ENCODE results near the gene MELK. TPM values are rescaled to one million over a fixed set of nuclear protein-coding genes. Genes with fewer than 3 reads are reported as not detected.
"Not testable (repeated sequence)": the region's sequence is repeated elsewhere in the genome, so short reads cannot be mapped to it uniquely, and the experiment has no call there.

The MELK gene
- total RNA-seq, 1 experiment from 2014 or later, result 87.8 TPM

DNA sequence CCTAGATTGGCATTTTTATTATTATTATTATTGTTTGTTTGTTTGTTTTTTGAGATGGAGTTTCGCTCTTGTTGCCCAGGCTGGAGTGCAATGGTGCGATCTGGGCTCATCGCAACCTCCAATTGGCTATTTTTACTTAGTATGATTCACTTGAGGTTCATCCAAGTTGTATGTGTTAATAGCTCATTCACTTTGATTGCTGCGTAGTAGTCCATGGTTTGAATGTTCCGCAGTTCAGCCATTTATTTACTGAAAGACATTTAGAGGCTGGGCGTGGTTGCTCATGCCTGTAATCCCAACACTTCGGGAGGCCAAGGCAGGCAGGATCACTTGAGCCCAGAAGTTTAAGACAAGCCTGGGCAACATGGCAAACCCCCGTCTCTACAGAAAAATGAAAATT lies 22.6 kb upstream of the MELK start:
- intact Hi-C loops (cut with micrococcal nuclease; ENCODE audit: unreplicated experiment), result loop anchor here (10.0 kb wide), 1 partner anchor 95 kb away; no protein-coding TSS in a partner anchor
- no peak overlapping the region for H3K27ac ChIP-seq (ENCODE audit: low read depth, low read length, poor library complexity, severe bottlenecking)
- H3K4me1 ChIP-seq (ENCODE audit: insufficient read depth, low read length, poor library complexity, severe bottlenecking), result no peaks in the 10 kb centered on the region
- H3K9me3 ChIP-seq (ENCODE audit: low read depth, low read length, poor library complexity, severe bottlenecking), result no peaks in the 10 kb centered on the region
- H3K36me3 ChIP-seq (ENCODE audit: insufficient read depth, low read length, poor library complexity, severe bottlenecking), result no peaks in the 10 kb centered on the region
- DNase-seq (ENCODE audit: low spot score), result no peak
- no peaks in the 10 kb centered on the region for H3K27me3 ChIP-seq (replicated peaks; ENCODE audit: insufficient read depth, low read depth, low read length, poor library complexity)
- TF ChIP-seq, protein P1, sequence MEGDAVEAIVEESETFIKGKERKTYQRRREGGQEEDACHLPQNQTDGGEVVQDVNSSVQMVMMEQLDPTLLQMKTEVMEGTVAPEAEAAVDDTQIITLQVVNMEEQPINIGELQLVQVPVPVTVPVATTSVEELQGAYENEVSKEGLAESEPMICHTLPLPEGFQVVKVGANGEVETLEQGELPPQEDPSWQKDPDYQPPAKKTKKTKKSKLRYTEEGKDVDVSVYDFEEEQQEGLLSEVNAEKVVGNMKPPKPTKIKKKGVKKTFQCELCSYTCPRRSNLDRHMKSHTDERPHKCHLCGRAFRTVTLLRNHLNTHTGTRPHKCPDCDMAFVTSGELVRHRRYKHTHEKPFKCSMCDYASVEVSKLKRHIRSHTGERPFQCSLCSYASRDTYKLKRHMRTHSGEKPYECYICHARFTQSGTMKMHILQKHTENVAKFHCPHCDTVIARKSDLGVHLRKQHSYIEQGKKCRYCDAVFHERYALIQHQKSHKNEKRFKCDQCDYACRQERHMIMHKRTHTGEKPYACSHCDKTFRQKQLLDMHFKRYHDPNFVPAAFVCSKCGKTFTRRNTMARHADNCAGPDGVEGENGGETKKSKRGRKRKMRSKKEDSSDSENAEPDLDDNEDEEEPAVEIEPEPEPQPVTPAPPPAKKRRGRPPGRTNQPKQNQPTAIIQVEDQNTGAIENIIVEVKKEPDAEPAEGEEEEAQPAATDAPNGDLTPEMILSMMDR (conservative IDR thresholded peaks at IDR 0.05; ENCODE audit: low read depth, low read length), result no peak
- TF ChIP-seq EZH2 (IDR thresholded peaks at IDR 0.05; ENCODE audit: borderline replicate concordance, low read depth, low read length, poor library complexity, severe bottlenecking), result no peak
- ChIA-PET CTCF (no interaction called here), POLR2A (ENCODE audit: low non-redundant PET) (no interaction called here)
- H3K4me3 ChIP-seq (ENCODE audit: low read depth, low read length, poor library complexity, severe bottlenecking), result no peak overlapping the region
- no TSS peak for BruUV-seq (replicated peaks)

DNA sequence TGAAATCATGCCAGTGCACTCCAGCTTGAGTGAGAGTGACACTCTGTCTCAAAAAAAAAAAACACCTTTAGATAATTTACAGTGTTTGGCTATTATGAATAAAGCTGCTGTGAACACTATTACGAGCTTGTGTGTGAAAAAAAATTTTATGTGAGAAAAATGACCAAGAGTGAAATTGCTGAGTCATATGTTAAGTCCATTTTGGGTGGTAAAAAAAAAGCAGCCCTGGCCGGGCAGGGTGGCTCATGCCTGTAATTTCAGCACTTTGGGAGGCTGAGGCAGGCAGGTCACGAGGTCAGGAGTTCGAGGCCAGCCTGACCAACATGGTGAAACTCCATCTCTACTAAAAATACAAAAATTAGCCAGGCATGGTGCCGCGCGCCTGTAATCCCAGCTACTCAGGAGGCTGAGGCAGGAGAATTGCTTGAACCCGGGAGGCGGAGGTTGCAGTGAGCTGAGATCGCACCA lies 22.0 kb upstream of the MELK start:
- CTCF ChIA-PET, result interaction anchor here (0.6 kb wide), 1 partner anchor 143 kb away, joined by 3 read pairs; no protein-coding TSS in a partner anchor
- H3K27ac ChIP-seq (ENCODE audit: low read depth, low read length, poor library complexity, severe bottlenecking); H3K27me3 ChIP-seq (replicated peaks; ENCODE audit: insufficient read depth, low read depth, low read length, poor library complexity); H3K4me1 ChIP-seq (ENCODE audit: insufficient read depth, low read length, poor library complexity, severe bottlenecking); BruUV-seq (replicated peaks); H3K9me3 ChIP-seq (ENCODE audit: low read depth, low read length, poor library complexity, severe bottlenecking); H3K4me3 ChIP-seq (ENCODE audit: low read depth, low read length, poor library complexity, severe bottlenecking); H3K36me3 ChIP-seq (ENCODE audit: insufficient read depth, low read length, poor library complexity, severe bottlenecking); POLR2A ChIA-PET (ENCODE audit: low non-redundant PET); DNase-seq (ENCODE audit: low spot score): not testable (repeated sequence)
- intact Hi-C loops (cut with micrococcal nuclease; ENCODE audit: unreplicated experiment), result loop anchor here (10.0 kb wide), 1 partner anchor 96 kb away; no protein-coding TSS in a partner anchor

DNA sequence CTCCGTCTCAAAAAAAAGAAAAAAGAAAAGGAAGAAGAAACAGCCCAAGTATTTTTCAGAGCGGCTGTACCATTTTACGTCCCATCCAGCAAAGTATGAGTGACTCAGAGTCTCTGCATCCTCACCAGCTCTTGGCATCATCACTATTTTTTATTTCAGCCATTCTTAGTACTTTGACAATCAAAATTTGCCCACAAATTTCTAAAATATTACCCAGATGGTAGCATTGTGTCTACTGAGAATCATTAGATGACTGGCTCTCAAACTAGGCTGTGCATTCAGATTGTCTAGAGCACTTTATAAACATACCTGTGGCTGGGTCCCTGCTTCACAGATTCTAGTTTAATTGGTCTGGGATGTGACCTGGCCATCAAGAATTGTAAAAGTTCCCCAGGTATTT lies 21.6 kb upstream of the MELK start:
- no peak for TF ChIP-seq EZH2 (IDR thresholded peaks at IDR 0.05; ENCODE audit: borderline replicate concordance, low read depth, low read length, poor library complexity, severe bottlenecking)
- TF ChIP-seq, protein P1 (conservative IDR thresholded peaks at IDR 0.05; ENCODE audit: low read depth, low read length), result no peak
- no peaks in the 10 kb centered on the region for H3K27me3 ChIP-seq (replicated peaks; ENCODE audit: insufficient read depth, low read depth, low read length, poor library complexity)
- H3K36me3 ChIP-seq (ENCODE audit: insufficient read depth, low read length, poor library complexity, severe bottlenecking), result no peaks in the 10 kb centered on the region
- H3K9me3 ChIP-seq (ENCODE audit: low read depth, low read length, poor library complexity, severe bottlenecking), result no peaks in the 10 kb centered on the region
- no peak overlapping the region for H3K4me3 ChIP-seq (ENCODE audit: low read depth, low read length, poor library complexity, severe bottlenecking)
- POLR2A ChIA-PET (ENCODE audit: low non-redundant PET), result no interaction called here
- CTCF ChIA-PET, result interaction anchor here (0.6 kb wide), 1 partner anchor 144 kb away, joined by 3 read pairs; no protein-coding TSS in a partner anchor
- intact Hi-C loops (cut with micrococcal nuclease; ENCODE audit: unreplicated experiment), result loop anchor here (10.0 kb wide), 1 partner anchor 96 kb away; no protein-coding TSS in a partner anchor
- no TSS peak for BruUV-seq (replicated peaks)
- no peaks in the 10 kb centered on the region for H3K4me1 ChIP-seq (ENCODE audit: insufficient read depth, low read length, poor library complexity, severe bottlenecking)
- DNase-seq (ENCODE audit: low spot score), result no peak
- no peak overlapping the region for H3K27ac ChIP-seq (ENCODE audit: low read depth, low read length, poor library complexity, severe bottlenecking)

DNA sequence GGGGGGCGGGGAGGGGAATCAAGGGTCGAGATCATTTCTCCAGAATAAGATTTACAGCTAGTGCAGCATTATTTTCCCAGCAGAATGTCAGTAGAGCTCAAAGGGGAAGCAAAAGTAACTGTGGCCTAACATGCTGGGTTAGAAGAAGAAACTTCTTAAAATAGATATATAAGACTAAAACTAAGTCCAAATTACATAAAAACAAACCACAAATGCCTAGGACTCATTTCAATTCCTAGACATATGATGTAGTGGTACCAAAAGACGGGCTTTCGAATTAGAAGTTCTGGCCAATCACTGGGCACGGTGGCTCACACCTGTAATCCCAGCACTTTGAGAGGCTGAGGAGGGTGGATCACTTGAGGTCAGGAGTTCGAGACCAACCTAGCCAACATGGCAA lies 20.8 kb upstream of the MELK start:
- Histone ChIP-seq H3K4me1 (ENCODE audit: insufficient read depth, low read length, poor library complexity, severe bottlenecking) (no peaks in the 10 kb centered on the region), H3K4me3 (ENCODE audit: low read depth, low read length, poor library complexity, severe bottlenecking) (no peak overlapping the region), H3K36me3 (ENCODE audit: insufficient read depth, low read length, poor library complexity, severe bottlenecking) (no peaks in the 10 kb centered on the region), H3K9me3 (ENCODE audit: low read depth, low read length, poor library complexity, severe bottlenecking) (no peaks in the 10 kb centered on the region), H3K27ac (ENCODE audit: low read depth, low read length, poor library complexity, severe bottlenecking) (no peak overlapping the region), H3K27me3 (replicated peaks; ENCODE audit: insufficient read depth, low read depth, low read length, poor library complexity) (no peaks in the 10 kb centered on the region)
- ChIA-PET POLR2A (ENCODE audit: low non-redundant PET) (no interaction called here), CTCF (no interaction called here)
- TF ChIP-seq, protein P1 (conservative IDR thresholded peaks at IDR 0.05; ENCODE audit: low read depth, low read length), result no peak
- no peak for TF ChIP-seq EZH2 (IDR thresholded peaks at IDR 0.05; ENCODE audit: borderline replicate concordance, low read depth, low read length, poor library complexity, severe bottlenecking)
- intact Hi-C loops (cut with micrococcal nuclease; ENCODE audit: unreplicated experiment), result loop anchor here (10.0 kb wide), 1 partner anchor 97 kb away; no protein-coding TSS in a partner anchor
- BruUV-seq (replicated peaks), result no TSS peak
- DNase-seq (ENCODE audit: low spot score), result no peak
